ENCODE results near the gene C1QTNF4.

C1QTNF4 gene

GRCh38 chr11:47573321-47573720 is 20.9 kb downstream of the C1QTNF4 start:
- H3K4me3 ChIP-seq (ENCODE audit: low read length) = no peak overlapping the region
- no peak for DNase-seq (ENCODE audit: low read depth)
- TF ChIP-seq, protein P1, sequence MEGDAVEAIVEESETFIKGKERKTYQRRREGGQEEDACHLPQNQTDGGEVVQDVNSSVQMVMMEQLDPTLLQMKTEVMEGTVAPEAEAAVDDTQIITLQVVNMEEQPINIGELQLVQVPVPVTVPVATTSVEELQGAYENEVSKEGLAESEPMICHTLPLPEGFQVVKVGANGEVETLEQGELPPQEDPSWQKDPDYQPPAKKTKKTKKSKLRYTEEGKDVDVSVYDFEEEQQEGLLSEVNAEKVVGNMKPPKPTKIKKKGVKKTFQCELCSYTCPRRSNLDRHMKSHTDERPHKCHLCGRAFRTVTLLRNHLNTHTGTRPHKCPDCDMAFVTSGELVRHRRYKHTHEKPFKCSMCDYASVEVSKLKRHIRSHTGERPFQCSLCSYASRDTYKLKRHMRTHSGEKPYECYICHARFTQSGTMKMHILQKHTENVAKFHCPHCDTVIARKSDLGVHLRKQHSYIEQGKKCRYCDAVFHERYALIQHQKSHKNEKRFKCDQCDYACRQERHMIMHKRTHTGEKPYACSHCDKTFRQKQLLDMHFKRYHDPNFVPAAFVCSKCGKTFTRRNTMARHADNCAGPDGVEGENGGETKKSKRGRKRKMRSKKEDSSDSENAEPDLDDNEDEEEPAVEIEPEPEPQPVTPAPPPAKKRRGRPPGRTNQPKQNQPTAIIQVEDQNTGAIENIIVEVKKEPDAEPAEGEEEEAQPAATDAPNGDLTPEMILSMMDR (conservative IDR thresholded peaks at IDR 0.05; ENCODE audit: low read length) = no peak

GRCh38 chr11:47572715-47573255 is 21.4 kb downstream of the C1QTNF4 start:
- TF ChIP-seq, protein P1 (conservative IDR thresholded peaks at IDR 0.05; ENCODE audit: low read length) = no peak
- DNase-seq (ENCODE audit: low read depth) = no peak
- H3K4me3 ChIP-seq (ENCODE audit: low read length) = no peak overlapping the region

- DNase-seq (ENCODE audit: low read depth) = peak; percentile 62
- no peak overlapping the region for H3K4me3 ChIP-seq (ENCODE audit: low read length)
Measured at GRCh38 chr11:47571895-47572294, 22.3 kb downstream of the C1QTNF4 start.

DNA sequence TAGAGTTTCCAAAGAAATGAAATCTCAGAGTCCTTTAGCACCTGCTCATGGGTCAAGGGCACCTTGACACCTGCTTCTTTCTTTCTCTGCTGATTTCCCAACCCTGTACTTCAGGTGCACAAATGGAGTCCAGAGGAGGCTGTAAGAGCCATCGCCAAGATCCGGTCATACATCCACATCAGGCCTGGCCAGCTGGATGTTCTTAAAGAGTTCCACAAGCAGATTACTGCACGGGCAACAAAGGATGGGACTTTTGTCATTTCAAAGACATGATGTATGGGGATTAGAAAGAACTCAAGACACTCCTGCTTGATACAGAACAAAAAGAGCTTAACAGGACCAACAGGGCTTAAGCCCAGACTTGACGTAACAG is 22.9 kb downstream of the C1QTNF4 start:
- H3K4me3 ChIP-seq (ENCODE audit: low read length) = no peak overlapping the region
- no peak for DNase-seq (ENCODE audit: low read depth)
- TF ChIP-seq, protein P1 (conservative IDR thresholded peaks at IDR 0.05; ENCODE audit: low read length) = no peak

More at GRCh38 chr11:47571895-47572294, 22.3 kb downstream of the C1QTNF4 start:
- TF ChIP-seq, protein P1 (conservative IDR thresholded peaks at IDR 0.05; ENCODE audit: low read length) = no peak

GRCh38 chr11:47570651-47571356 is 23.4 kb downstream of the C1QTNF4 start:
- TF ChIP-seq, protein P1 (conservative IDR thresholded peaks at IDR 0.05; ENCODE audit: low read length) = no peak
- no peak for DNase-seq (ENCODE audit: low read depth)
- no peak overlapping the region for H3K4me3 ChIP-seq (ENCODE audit: low read length)

DNA sequence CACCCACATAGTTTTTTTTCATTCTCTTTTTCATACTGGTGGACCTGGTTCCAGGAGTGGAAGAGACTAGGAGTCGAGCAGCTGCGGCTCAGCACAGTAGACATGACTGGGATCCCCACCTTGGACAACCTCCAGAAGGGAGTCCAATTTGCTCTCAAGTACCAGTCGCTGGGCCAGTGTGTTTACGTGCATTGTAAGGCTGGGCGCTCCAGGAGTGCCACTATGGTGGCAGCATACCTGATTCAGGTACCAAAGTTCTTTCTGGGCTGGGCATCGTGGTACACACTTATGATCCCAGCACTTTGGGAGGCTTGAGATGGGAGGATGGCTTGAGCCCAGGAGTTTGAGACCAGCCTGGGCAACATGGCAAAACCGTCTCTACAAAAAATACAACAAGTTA is 24.6 kb downstream of the C1QTNF4 start:
- no peak for DNase-seq (ENCODE audit: low read depth)
- H3K4me3 ChIP-seq (ENCODE audit: low read length) = no peak overlapping the region
- TF ChIP-seq, protein P1 (conservative IDR thresholded peaks at IDR 0.05; ENCODE audit: low read length) = no peak

DNA sequence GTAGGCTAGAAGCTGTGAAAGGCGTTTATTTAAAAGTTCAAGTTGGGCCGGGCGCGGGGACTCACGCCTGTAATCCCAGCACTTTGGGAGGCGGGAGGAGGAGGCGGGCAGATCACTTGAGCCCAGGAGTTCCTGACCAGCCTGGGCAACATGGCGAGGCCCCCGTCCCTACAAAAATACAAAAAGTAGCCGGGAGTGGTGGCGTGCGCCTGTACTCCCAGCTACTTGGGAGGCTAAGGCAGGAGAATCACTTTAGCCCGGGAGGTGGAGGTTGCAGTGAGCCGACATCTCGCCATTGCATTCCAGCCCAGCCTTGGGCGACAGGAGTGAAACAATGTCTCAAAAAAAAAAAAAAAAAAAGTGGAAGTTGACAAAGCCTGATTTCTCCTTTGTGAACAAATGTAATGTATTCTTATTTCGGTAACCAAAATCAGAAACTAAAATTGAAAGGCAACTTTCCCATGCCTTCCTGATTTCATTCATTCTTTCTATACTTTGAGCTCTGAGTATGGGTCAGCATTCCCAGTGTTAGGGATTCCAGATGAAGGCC is 28.0 kb downstream of the C1QTNF4 start:
- DNase-seq (ENCODE audit: low read depth) = no peak
- peak overlapping the region; percentile 84 for H3K4me3 ChIP-seq (ENCODE audit: low read length)
- TF ChIP-seq, protein P1 (conservative IDR thresholded peaks at IDR 0.05; ENCODE audit: low read length) = no peak

Data from AG10803 (cell line).